AG08395 (cell line): ENCODE results near the gene DUXB.

Source experiments
- DNase-seq: peaks from one replicate; pipeline ENCODE4 v3.0.0; 2012; ENCODE audit warnings: mixed read lengths, low spot score

Gene DUXB

DNA sequence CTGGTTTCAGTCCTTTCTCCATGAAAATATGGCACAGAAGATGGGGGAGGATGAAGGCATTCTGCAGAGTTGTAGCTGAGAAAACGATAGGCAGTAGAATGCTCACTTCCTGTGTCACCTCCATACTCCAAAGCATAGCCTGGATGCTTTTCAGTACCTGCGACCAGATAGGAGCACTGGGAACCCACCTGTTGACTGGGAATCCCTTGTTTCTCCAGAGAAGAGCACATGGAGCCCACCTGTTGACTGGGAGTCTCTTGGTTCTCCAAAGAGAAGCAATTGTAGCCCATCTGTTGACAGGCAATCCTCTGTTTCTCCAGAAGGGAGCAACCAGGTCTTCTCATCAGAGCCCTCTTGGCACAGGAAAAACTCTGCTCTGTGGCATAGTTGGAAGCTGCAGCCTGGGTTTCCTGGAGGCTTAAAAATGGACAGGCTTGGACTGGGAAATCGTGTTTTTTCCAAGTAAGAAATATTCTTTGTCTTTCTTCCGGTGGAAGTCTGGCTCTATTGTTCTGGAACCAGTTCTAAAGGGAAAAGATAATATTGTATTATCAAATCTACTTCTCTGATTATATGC lies 40.4 kb downstream of the DUXB start:
- DNase-seq: no peak

DNA sequence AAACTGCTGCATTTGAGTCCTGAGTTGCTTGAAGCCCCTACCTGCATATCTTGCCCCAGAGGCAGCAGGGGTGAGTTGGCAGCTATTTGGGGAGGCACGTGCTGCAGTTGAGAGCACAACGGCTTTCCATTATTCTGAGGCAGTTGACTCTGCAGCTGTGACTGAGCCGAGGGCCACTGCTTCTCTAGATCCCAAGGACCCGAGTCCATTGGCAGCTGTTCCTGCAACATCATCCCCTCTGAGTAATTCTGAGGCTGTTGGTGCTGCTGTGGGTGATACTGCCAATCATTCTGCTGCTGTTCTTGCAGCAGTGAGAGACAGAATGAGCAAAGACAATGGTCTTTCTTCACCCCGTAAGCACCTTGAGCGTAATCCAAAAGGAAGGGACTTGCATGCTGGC lies 40.9 kb downstream of the DUXB start:
- DNase-seq: no peak

DNA sequence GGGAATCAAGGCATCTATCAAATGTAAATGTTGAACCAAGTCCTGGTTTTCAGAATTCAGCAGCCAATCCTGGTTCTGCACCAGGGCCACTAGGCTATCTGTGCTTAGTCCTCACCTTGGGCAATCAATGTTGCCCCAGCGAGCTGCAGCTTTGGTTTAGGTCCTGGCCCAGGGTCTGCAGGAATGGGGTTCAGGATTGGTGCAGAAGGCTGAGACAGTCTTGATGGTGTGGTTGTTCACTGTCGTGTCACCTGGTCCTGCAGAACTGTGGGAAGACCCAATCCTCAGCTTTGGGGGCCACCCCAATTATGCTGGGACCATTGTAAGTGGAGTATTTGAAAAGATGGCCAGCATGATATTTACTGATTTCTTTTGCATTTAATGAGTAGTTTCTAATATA lies 43.1 kb downstream of the DUXB start:
- DNase-seq: no peak

DNA sequence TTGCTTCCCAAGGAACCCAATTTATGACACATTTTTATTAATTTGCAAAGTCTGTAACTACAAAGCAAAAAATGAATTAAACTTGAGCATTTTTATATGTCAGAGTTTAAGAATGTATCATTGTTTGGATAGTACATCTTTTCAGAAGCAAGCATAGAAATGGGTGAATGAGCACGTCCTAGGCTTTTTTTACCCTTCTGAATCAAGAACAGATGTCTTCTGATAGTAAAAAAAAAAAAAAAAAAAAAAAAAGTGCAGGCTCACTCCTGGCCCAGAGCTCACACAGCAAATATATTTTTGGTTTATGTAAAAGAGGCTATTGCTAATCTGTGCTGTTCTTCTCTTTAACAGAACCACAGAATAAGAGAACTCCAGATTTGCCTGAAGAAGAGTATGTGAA lies 47.3 kb downstream of the DUXB start:
- DNase-seq: peak; percentile 53

DNA sequence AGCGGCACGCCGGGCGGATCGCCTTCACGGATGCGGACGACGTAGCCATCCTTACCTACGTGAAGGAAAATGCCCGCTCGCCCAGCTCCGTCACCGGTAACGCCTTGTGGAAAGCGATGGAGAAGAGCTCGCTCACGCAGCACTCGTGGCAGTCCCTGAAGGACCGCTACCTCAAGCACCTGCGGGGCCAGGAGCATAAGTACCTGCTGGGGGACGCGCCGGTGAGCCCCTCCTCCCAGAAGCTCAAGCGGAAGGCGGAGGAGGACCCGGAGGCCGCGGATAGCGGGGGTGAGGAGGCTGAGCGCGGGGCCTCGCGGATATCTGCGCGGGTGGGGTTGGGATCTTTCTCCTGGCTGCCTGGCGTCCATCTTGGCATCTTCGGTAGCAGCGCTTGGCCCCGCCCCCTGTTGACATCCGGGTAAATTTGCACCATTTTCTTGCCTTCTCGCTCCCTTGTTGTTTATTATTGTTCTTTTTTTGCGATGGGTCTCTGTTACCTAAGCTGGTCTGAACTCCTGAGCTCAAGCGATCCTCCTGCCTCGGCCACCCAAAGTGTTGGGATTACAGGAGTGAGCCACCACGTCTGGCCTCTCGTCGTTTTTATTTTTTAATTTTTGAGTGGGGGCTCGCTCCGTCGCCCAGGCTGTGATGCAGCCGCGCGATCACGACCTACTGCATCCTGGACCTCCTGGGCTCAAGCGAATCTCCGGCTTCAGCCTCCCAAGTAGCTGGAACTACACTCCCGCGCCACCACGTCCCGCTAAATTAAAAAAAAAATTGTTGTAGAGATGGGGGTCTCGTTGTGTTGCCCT lies 52.8 kb downstream of the DUXB start:
- DNase-seq: peak; percentile 76

DNA sequence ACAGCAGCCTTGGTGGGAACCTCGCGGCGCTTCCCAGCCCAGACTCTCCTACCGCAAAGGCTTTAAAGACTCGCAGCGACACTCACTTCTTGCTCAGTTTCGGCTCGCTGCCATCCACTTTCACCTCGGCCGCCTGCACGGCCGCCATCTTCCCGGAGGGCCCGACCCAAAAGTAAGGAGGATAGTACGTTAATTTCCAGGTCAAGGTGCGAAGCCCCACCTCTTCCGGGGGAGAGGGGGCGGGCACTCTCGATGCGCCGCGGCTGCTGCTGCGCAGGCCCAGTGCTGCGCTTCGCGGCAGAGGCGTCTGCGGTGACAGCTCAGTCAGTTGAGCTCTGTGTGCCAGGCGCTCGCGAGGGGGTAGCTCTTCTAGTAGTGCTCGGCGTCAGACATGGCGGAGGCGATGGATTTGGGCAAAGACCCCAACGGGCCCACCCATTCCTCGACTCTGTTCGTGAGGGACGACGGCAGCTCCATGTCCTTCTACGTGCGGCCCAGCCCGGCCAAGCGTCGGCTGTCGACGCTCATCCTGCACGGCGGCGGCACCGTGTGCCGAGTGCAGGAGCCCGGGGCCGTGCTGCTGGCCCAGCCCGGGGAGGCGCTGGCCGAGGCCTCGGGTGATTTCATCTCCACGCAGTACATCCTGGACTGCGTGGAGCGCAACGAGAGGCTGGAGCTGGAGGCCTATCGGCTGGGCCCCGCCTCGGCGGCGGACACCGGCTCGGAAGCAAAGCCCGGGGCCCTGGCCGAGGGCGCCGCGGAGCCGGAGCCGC lies 53.6 kb downstream of the DUXB start, which contains the start of the genes KARS1 and TERF2IP:
TSS of gene KARS1 (minus strand) at position 174 of the 773 bp plus-strand sequence. CDS start at position 148, 26 bp downstream.
TSS of gene TERF2IP (plus strand) at position 282 of the 773 bp plus-strand sequence. CDS start at position 392, 110 bp downstream.
- DNase-seq: peak; percentile 97

DNA sequence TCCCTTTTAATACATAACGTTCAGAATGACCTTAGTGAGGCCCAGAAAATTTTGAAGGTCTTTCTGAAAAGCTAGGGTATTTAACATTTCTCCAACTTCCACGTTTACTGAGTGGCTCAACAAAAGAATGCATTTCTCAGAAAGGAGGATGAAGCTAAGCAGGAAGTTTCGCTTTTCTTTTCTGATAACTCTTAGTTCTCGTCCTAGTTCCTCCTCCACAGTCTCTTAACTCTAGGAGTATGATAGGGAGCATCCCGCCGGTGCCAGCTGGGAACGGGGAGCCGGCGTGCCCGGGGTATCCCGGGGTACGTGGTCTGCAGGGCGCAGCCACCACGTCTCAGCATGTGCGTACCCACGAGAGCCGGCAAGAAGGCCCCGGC lies 54.2 kb downstream of the DUXB start:
- DNase-seq: no peak

DNA sequence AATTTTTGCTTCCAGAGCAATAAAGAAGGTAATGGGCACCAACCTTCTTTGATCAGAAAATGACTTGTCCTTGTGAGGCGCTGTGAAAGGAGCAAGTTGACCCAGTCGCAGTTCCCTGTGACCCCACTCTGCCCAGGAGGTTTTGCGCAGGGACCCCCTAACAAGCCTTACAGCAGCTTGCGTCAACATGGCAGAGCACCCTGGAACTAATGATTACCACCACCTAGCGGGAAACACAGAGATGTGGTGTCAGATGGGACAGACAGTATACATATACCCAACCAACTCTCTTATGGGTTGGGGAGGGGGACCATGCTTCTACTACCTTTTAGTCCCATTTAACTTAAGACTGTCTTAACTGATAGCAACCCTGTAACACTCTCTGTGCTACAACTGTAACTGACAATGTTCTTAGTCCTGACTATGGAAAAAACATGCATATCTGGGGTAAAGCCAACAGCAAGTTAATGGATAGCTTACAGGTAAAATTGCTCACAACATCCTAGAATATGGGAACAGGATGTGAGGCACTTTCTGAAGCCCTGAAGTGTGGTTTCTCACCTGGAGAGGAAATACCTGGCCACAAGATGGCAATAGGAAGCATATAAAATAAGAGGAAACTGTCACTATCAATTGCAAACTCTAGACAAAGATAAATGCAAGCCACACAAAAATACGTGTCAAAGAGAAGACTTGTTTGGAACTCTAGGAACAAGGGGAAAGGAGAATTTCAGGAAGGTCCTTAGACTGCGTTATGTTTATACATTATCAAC lies 56.8 kb downstream of the DUXB start:
- no peak for DNase-seq
